GM12874 (cell line): Measurements from ENCODE around the gene OR52I1.

ENCODE experiments used
- TF ChIP-seq, protein P1 (sequence below): IDR thresholded peaks from 2 replicates; pipeline ENCODE4 v1.5.1; 2011; ENCODE audit warnings: low read depth, mild to moderate bottlenecking, control low read depth, low read length, moderate library complexity; ENCODE audit not compliant: insufficient read depth

OR52I1 gene

DNA sequence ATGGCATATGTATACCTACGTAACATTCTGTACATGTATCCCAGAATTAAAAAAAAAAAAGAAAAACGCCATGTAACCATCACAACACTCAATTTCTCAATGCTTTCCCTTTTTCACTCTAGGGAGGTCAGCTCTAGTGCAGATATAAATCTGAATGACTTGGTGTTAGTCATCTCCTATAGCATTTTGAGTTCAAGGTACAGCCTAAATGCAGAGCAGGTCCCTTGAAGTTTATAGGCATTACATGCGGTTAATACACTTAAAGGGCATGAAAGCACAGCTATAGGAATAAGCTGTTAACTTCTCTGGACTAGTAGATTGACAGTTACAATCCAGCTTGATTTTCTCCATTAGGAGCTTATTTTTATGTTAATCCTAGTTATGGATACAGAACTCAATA lies 28.5 kb upstream of the OR52I1 start:
- TF ChIP-seq, protein P1, sequence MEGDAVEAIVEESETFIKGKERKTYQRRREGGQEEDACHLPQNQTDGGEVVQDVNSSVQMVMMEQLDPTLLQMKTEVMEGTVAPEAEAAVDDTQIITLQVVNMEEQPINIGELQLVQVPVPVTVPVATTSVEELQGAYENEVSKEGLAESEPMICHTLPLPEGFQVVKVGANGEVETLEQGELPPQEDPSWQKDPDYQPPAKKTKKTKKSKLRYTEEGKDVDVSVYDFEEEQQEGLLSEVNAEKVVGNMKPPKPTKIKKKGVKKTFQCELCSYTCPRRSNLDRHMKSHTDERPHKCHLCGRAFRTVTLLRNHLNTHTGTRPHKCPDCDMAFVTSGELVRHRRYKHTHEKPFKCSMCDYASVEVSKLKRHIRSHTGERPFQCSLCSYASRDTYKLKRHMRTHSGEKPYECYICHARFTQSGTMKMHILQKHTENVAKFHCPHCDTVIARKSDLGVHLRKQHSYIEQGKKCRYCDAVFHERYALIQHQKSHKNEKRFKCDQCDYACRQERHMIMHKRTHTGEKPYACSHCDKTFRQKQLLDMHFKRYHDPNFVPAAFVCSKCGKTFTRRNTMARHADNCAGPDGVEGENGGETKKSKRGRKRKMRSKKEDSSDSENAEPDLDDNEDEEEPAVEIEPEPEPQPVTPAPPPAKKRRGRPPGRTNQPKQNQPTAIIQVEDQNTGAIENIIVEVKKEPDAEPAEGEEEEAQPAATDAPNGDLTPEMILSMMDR, result no peak

DNA sequence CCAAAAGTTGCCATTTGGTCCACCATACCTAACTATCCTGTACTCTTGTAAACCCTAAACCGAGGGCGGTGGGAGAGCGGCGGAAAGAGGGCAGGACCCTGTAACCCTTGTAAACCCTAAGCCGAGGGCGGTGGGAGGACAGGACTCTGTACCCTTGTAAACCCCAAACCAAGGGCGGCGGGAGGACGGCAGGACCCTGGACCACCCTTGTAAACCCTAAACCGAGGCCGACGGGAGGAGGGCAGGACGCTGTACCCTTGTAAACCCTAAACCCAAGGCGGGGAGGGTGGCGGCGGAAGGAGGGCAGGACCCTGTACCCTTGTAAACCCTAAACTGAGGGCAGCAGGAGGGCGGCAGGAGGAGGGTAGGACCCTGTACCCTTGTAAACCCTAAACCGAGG lies 24.8 kb upstream of the OR52I1 start:
- TF ChIP-seq, protein P1, result no peak

DNA sequence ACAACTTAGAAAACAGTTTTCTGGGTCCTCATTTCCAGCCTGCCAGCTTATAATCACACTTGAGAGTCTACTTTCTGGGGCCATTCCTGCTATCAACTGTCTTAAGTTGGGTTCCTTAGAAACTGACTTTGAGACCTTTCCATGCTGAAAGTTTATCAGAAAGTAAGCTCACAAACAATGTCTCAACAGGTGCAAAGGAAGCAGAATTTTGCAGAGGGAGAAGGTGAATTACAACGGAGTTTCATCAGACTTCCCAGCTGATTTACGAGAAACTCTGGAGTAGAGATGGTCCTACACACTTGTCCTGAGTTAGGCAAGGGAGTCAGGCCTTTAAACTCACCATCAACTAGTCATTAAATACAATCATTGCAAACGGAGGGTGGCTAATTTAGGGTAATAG lies 17.0 kb upstream of the OR52I1 start:
- TF ChIP-seq, protein P1, result no peak

DNA sequence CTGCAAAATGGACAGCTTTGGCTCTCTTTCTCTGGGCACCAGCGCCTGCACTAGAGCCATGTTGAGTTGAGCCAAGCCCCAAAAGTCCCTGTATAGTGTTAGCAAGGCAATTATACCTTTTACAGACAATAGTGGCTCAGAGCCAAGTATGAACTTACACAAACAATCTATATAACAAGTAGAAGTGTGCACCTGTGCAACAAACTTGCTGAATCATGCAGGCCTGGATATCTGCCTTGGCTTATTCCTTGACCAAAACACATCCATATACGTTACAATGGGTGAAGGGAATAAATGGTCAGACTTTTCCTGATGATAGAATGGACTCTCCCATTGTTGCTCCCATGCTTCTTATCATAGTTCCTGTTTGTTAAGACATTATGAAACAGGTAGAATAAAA lies 16.1 kb upstream of the OR52I1 start:
- TF ChIP-seq, protein P1, result no peak

DNA sequence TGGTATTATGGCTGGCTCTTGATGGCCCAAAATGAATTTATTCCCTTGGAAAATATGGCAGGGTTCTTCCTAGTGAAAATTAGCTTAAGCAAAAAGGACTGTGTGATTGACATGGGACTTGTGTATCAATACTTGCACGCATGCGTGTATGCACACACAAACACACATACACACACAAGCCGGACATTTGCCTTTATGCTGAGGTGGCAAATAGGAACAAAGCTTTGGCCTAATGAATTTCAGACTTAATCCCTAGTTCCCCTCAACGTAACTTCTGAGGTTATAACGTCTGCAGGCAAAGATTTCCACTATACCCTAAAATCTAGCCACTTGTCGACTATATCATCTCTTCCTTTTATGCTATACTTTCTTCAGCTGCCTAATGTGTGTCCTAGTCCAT lies 15.2 kb upstream of the OR52I1 start:
- TF ChIP-seq, protein P1, result no peak

DNA sequence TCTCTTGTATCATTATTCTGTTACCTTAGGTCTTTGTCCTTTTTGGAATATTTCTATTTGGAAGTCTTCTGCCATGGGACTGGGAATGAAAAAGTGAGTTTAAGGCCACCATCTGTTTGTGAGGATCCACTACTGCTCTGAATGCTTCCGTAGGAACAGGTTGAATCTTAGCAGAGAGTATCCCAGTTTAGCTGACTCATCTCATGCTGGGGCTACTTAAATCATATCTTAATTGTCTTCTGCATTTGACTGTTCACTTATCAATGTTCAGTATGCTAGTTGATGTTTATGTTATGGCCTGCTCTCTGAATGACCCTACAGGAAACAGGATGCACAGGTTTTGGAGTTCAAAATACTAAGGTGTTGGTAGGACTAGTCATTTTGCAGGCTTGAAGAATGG lies 13.7 kb upstream of the OR52I1 start:
- TF ChIP-seq, protein P1, result no peak

DNA sequence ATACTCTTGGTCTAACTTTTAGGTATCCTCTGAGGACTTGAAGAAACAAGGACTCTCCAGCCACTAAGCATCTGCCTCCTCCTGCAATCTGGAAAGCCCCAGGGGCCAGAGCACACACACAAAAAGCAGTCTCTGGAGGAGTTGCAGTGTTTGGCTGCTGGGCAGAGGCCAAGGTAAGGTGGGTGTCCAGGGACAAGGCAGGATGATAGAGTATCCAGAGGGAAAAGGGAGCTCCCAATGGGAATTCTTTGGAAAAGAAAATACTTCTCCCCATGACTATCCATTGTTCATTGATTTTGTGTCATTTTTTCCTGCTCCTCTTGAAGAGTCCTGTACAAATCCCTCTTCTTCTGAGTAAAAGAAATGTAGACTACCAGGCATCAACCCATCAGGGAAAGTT lies 12.4 kb upstream of the OR52I1 start, which contains the start of gene OR52I2:
OR52I2 (plus strand) TSS at position 301 of the 400 bp plus-strand sequence.
- TF ChIP-seq, protein P1, result no peak

DNA sequence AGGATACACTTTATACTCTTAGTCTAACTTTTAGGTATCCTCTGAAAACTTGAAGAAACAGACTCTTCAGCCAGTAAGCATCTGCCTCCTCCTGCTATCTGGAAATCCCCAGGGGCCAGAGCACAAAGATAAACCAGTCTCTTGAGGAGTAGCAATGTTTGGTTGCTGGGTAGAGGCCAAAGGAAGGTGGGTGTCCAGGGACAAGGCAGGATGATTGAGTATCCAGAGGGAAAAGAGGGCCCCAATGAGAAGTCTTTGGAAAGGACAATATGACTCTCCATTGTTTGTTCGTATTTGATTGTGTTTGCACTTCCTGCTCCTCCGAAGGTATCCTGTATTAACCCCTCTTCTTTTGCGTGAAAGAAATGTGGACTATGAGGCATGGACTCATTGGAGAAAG lies 4.8 kb upstream of the OR52I1 start:
- TF ChIP-seq, protein P1, result no peak
